ENCODE data around the gene PARP15. TPM values are rescaled to one million over a fixed set of nuclear protein-coding genes. Genes with fewer than 3 reads are reported as not detected.

PARP15 gene
- total and polyA plus RNA-seq, 10 donors, result 59.3 to 128 (median 72.8) TPM

DNA sequence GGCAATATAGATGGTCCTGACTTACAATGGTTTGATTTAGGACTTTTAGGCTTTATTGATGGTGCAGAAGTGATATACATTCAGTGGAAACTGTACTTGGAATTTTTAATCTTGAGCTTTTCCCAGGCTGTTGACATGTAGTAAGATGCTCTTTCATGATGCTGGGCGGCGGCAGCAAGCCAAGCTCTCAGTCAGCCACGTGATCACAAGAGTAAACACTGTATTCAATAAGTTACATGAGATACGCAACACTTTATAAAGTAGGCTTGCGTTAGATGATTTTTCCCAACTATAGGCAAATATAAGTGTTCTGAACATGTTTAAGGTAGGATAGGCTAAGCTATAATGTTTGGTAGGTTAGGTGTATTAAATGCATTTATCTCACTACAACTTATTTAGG is 31.3 kb upstream of the PARP15 start:
- no peak overlapping the region for H3K27ac ChIP-seq
- no peaks in the 10 kb centered on the region for H3K27me3 ChIP-seq (replicated peaks in 1 of 7)
- H3K9me3 ChIP-seq, result no peaks in the 10 kb centered on the region
- WGBS, 5 donors, result 92 to 97% (median 95%) methylated on average over 5 of the region's 5 CpGs
- TF ChIP-seq POLR2AphosphoS5 (IDR thresholded peaks at IDR 0.05) (no peak), POLR2A (IDR thresholded peaks at IDR 0.05) (no peak)
- TF ChIP-seq, protein P1, sequence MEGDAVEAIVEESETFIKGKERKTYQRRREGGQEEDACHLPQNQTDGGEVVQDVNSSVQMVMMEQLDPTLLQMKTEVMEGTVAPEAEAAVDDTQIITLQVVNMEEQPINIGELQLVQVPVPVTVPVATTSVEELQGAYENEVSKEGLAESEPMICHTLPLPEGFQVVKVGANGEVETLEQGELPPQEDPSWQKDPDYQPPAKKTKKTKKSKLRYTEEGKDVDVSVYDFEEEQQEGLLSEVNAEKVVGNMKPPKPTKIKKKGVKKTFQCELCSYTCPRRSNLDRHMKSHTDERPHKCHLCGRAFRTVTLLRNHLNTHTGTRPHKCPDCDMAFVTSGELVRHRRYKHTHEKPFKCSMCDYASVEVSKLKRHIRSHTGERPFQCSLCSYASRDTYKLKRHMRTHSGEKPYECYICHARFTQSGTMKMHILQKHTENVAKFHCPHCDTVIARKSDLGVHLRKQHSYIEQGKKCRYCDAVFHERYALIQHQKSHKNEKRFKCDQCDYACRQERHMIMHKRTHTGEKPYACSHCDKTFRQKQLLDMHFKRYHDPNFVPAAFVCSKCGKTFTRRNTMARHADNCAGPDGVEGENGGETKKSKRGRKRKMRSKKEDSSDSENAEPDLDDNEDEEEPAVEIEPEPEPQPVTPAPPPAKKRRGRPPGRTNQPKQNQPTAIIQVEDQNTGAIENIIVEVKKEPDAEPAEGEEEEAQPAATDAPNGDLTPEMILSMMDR (IDR thresholded peaks at IDR 0.05 in 8 of 11, conservative IDR thresholded peaks at IDR 0.05 in 3 of 11), result no peak
- H3K4me3 ChIP-seq, result no peak overlapping the region
- peaks cover 0 to 100% (median 87%) of the 10 kb centered on the region in 6 donors for H3K36me3 ChIP-seq
- no peaks in the 10 kb centered on the region for H3K4me1 ChIP-seq
- intact Hi-C loops (cut with DNase I; ENCODE audit: low total_unique reads), result no loop called here
- DNase-seq, result no peak

DNA sequence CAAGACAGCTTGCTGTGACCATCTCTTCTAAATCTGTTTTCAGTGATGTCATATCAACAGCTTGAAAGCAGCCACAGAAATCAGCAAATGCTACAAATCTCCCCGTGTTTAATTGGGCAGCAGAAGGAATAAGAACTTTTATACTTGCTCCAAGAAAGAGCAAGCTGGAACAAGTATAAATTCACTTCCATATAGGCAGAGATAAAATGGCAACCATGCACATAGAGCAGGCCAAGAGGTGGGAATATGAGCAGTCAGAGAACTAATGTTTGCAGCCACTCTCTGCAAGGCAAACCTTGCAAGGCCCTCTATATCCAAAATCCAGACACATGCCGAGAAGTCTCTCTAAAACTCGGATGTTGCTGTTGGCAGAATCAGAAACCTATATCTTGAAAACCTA is 29.4 kb upstream of the PARP15 start:
- no peak overlapping the region for H3K27ac ChIP-seq
- no peaks in the 10 kb centered on the region for H3K9me3 ChIP-seq
- no peaks in the 10 kb centered on the region for H3K27me3 ChIP-seq (replicated peaks in 1 of 7)
- intact Hi-C loops (cut with DNase I; ENCODE audit: low total_unique reads), result no loop called here
- peaks cover 0 to 4% (median 0%) of the 10 kb centered on the region in 6 donors for H3K4me1 ChIP-seq
- WGBS, 5 donors, result 89 to 96% (median 95%) methylated on average over 3 of the region's 3 CpGs
- TF ChIP-seq POLR2A (IDR thresholded peaks at IDR 0.05) (no peak), POLR2AphosphoS5 (IDR thresholded peaks at IDR 0.05) (no peak)
- TF ChIP-seq, protein P1 (IDR thresholded peaks at IDR 0.05 in 8 of 11, conservative IDR thresholded peaks at IDR 0.05 in 3 of 11), result no peak
- no peak for DNase-seq
- H3K4me3 ChIP-seq, result no peak overlapping the region
- H3K36me3 ChIP-seq, result peaks cover 4 to 100% (median 89%) of the 10 kb centered on the region in 6 donors

DNA sequence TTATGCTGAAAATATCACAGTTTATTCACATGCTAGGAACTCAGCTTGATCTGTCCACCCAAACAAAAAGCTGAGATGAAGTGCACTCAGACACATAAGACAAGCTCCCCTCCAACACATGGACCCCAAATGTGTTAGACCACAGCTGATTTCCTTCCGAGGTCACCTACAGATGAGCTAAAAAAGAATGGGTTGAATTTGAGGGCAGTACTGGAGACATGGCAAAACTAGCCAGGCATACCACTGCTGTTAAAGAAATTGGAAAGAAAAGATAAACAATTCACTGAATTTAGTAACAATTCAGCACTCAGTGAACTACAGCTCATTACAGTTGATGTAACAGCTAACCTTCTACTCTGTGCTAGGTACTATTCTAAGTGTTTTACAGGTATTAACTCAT is 28.8 kb upstream of the PARP15 start:
- Histone ChIP-seq H3K27ac (no peak overlapping the region), H3K4me3 (no peak overlapping the region), H3K27me3 (replicated peaks in 1 of 7) (no peaks in the 10 kb centered on the region), H3K4me1 (peaks cover 0 to 9% (median 0%) of the 10 kb centered on the region in 6 donors), H3K36me3 (peaks cover 4 to 100% (median 87%) of the 10 kb centered on the region in 6 donors), H3K9me3 (no peaks in the 10 kb centered on the region)
- intact Hi-C loops (cut with DNase I; ENCODE audit: low total_unique reads), result no loop called here
- 86 to 92% (median 90%) methylated on average over 1 of the region's 1 CpG for WGBS, 5 donors
- DNase-seq, result no peak
- TF ChIP-seq, protein P1 (IDR thresholded peaks at IDR 0.05 in 8 of 11, conservative IDR thresholded peaks at IDR 0.05 in 3 of 11), result no peak
- TF ChIP-seq POLR2A (IDR thresholded peaks at IDR 0.05) (no peak), POLR2AphosphoS5 (IDR thresholded peaks at IDR 0.05) (no peak)

- H3K27ac ChIP-seq, result no peak overlapping the region
- DNase-seq, result no peak
- H3K36me3 ChIP-seq, result peaks cover 4 to 100% (median 92%) of the 10 kb centered on the region in 6 donors
- H3K27me3 ChIP-seq (replicated peaks in 1 of 7), result no peaks in the 10 kb centered on the region
- no peak overlapping the region for H3K4me3 ChIP-seq
- H3K4me1 ChIP-seq, result peaks cover 0 to 43% (median 10%) of the 10 kb centered on the region in 6 donors
- TF ChIP-seq POLR2AphosphoS5 (IDR thresholded peaks at IDR 0.05) (no peak), POLR2A (IDR thresholded peaks at IDR 0.05) (no peak)
- TF ChIP-seq, protein P1 (IDR thresholded peaks at IDR 0.05 in 8 of 11, conservative IDR thresholded peaks at IDR 0.05 in 3 of 11), result no peak
- no peaks in the 10 kb centered on the region for H3K9me3 ChIP-seq
- intact Hi-C loops (cut with DNase I; ENCODE audit: low total_unique reads), result no loop called here
- 63 to 92% (median 76%) methylated on average over 3 of the region's 3 CpGs for WGBS, 5 donors
Measured at GRCh38 chr3:122553171-122553570, 24.3 kb upstream of the PARP15 start.
